MG63 (cell line): Measurements from ENCODE around the gene SLC39A5. TPM values are rescaled to one million over a fixed set of nuclear protein-coding genes. Genes with fewer than 3 reads are reported as not detected.
"Not testable (repeated sequence)": the region's sequence is repeated elsewhere in the genome, so short reads cannot be mapped to it uniquely, and the experiment has no call there.

Experiments used
- DNase-seq: peaks from one replicate; pipeline ENCODE4 v3.0.0-alpha.2; 2020
- H3K27me3 ChIP-seq: fragments of 250-450 bp; sonication (Bioruptor Pico); 2 replicates; pipeline ENCODE4 v1.5.1; 2020; ENCODE audit warnings: mild to moderate bottlenecking, moderate library complexity
- H3K36me3 ChIP-seq: fragments of 250-450 bp; sonication (Bioruptor Pico); 2 replicates; pipeline ENCODE4 v1.5.1; 2020; ENCODE audit warnings: mild to moderate bottlenecking, moderate library complexity
- H3K4me3 ChIP-seq: fragments of 250-450 bp; sonication (Bioruptor Pico); 2 replicates; pipeline ENCODE4 v1.5.1; 2020; ENCODE audit warnings: mild to moderate bottlenecking, moderate library complexity
- H3K9me3 ChIP-seq: fragments of 250-450 bp; sonication (Bioruptor Pico); 2 replicates; pipeline ENCODE4 v1.5.1; 2020; ENCODE audit warnings: mild to moderate bottlenecking, moderate library complexity
- total RNA-seq: library from RNA; depleted of rRNA; stranded (reverse); fragments of >200 nt; shearing (Covaris generic); gene quantifications from 2 replicates; pipeline ENCODE4 v1.2.3, GENCODE V29; 2014; ENCODE audit warnings: low replicate concordance; rRNA removed

Gene SLC39A5
- total RNA-seq, 1 experiment from 2014 or later, result not detected

GRCh38 chr12:56284263-56284662, 54.4 kb downstream of the SLC39A5 start:
- not testable (repeated sequence) for H3K27me3 ChIP-seq, DNase-seq, H3K9me3 ChIP-seq, H3K4me3 ChIP-seq
- peaks cover 69% of the 10 kb centered on the region for H3K36me3 ChIP-seq

- no peaks in the 10 kb centered on the region for H3K27me3 ChIP-seq
- H3K36me3 ChIP-seq, result peaks cover 77% of the 10 kb centered on the region
- H3K4me3 ChIP-seq, result no peak overlapping the region
- H3K9me3 ChIP-seq, result no peaks in the 10 kb centered on the region
- no peak for DNase-seq
These were observed 56.4 kb downstream of the SLC39A5 start for GRCh38 chr12:56286044-56286830.

Other genes with a start within 250 kb of the SLC39A5 start
- 9.7 and 23.4 TPM in 2 replicates for gene SUOX, start 232.8 kb upstream of the SLC39A5 start, total RNA-seq
- gene IKZF4, start 209.0 kb upstream of the SLC39A5 start, total RNA-seq, result 0.30 and 0.54 TPM in 2 replicates
- gene RPS26, start 188.1 kb upstream of the SLC39A5 start, total RNA-seq, result 313 and 847 TPM in 2 replicates
- gene ERBB3, start 149.9 kb upstream of the SLC39A5 start, total RNA-seq, result 0.56 TPM in 1 of 2 replicates, not detected in the other
- gene PA2G4, start 125.5 kb upstream of the SLC39A5 start, total RNA-seq, result 329 and 467 TPM in 2 replicates
- gene RPL41, start 113.4 kb upstream of the SLC39A5 start, total RNA-seq, result 1,876 and 4,191 TPM in 2 replicates
- gene ZC3H10, start 111.8 kb upstream of the SLC39A5 start, total RNA-seq, result 3.5 and 5.3 TPM in 2 replicates
- 84.9 and 145 TPM in 2 replicates for gene ESYT1, start 101.8 kb upstream of the SLC39A5 start, total RNA-seq
- 65.7 and 123 TPM in 2 replicates for gene MYL6B, start 77.5 kb upstream of the SLC39A5 start, total RNA-seq
- gene MYL6, start 71.7 kb upstream of the SLC39A5 start, total RNA-seq, result 1,658 and 1,845 TPM in 2 replicates
- gene SMARCC2, start 40.6 kb upstream of the SLC39A5 start, total RNA-seq, result 10.6 and 14.8 TPM in 2 replicates
- 51.6 and 107 TPM in 2 replicates for gene RNF41, start 8.1 kb upstream of the SLC39A5 start, total RNA-seq
- gene NABP2, start 5.7 kb upstream of the SLC39A5 start, total RNA-seq, result 61.0 and 115 TPM in 2 replicates
- gene ANKRD52, start 28.3 kb downstream of the SLC39A5 start, total RNA-seq, result 6.0 and 18.9 TPM in 2 replicates
- gene COQ10A, start 36.9 kb downstream of the SLC39A5 start, total RNA-seq, result 6.9 and 7.7 TPM in 2 replicates
- 73.4 and 88.0 TPM in 2 replicates for gene CS, start 70.3 kb downstream of the SLC39A5 start, total RNA-seq
- gene CNPY2, start 85.9 kb downstream of the SLC39A5 start, total RNA-seq, result 126 and 157 TPM in 2 replicates
- gene PAN2, start 103.9 kb downstream of the SLC39A5 start, total RNA-seq, result 9.3 and 11.9 TPM in 2 replicates
- not detected in 2 replicates for gene IL23A, start 108.8 kb downstream of the SLC39A5 start, total RNA-seq
- 15.3 and 18.1 TPM in 2 replicates for gene STAT2, start 130.1 kb downstream of the SLC39A5 start, total RNA-seq
- not detected in 2 replicates for gene APOF, start 132.8 kb downstream of the SLC39A5 start, total RNA-seq
- 22.6 and 24.4 TPM in 2 replicates for gene TIMELESS, start 219.4 kb downstream of the SLC39A5 start, total RNA-seq
- not detected in 2 replicates for gene MIP, start 224.6 kb downstream of the SLC39A5 start, total RNA-seq
- 0.35 and 0.69 TPM in 2 replicates for gene SPRYD4, start 238.5 kb downstream of the SLC39A5 start, total RNA-seq